B cell (primary cell): ENCODE data around the gene GASK1A. TPM values are rescaled to one million over a fixed set of nuclear protein-coding genes. Genes with fewer than 3 reads are reported as not detected.

Experiments used
- ATAC-seq: fragments of 200-7000 bp; cut with Tn5 transposase; one replicate; pipeline ENCODE4 v1.10.0; 2021; ENCODE audit warnings: low read depth, mild to moderate bottlenecking, moderate number of reproducible peaks, moderate library complexity
- CTCF ChIA-PET: fragments of 350-600 bp; sonication (Branson Sonifier 250); formaldehyde crosslinking; loops from one replicate; lab custom pipeline; 2021; ENCODE audit warnings: antibody characterized with exemption, inconsistent platforms; lab: Charles Lee
- POLR2A ChIA-PET: fragments of 350-600 bp; sonication (Branson Sonifier 250); formaldehyde crosslinking; loops from one replicate; lab custom pipeline; 2021; ENCODE audit warnings: antibody characterized with exemption; lab: Charles Lee
- DNase-seq: peaks from one replicate; pipeline ENCODE4 v3.0.0; 2013
- H2AFZ ChIP-seq: 2 replicates; pipeline ENCODE4 v1.6.1; 2012; ENCODE audit warnings: mild to moderate bottlenecking, low read depth, low read length; ENCODE audit not compliant: insufficient read depth, poor library complexity, severe bottlenecking
- H3K27ac ChIP-seq, 2 donors: 1 replicate in 1 of 2; 2 replicates in 1 of 2; pipeline ENCODE4 v1.5.1; 2012 to 2013; ENCODE audit warnings: low read length in 2 of 2, mild to moderate bottlenecking in 2 of 2, moderate library complexity in 1 of 2
- H3K27me3 ChIP-seq, 4 experiments: fragments of 200-600 bp in 1 of 4; sonication (generic) in 1 of 4; replicated peaks in 1 of 4; 1 replicate in 2 of 4; 2 replicates in 2 of 4; pipeline versions ENCODE4 v1.6.1 to v1.7.0; 2013 to 2016; ENCODE audit warnings: low read length in 3 of 4, mild to moderate bottlenecking in 2 of 4, mixed read lengths in 1 of 4, moderate library complexity in 1 of 4; ENCODE audit not compliant: insufficient read depth in 4 of 4, control insufficient read depth in 3 of 4; ENCODE audit errors: control extremely low read depth in 1 of 4
- H3K36me3 ChIP-seq, 2 experiments: replicated peaks in 1 of 2; 1 replicate in 1 of 2; 2 replicates in 1 of 2; pipeline versions ENCODE4 v1.6.1 to v1.7.1; 2013; ENCODE audit warnings: low read length in 1 of 2; ENCODE audit not compliant: insufficient read depth in 2 of 2, control insufficient read depth in 1 of 2; ENCODE audit errors: control extremely low read depth in 1 of 2, extremely low read depth in 1 of 2
- H3K4me1 ChIP-seq, 2 donors: fragments of 200-600 bp in 1 of 2; sonication (generic) in 1 of 2; 1 replicate in 1 of 2; 2 replicates in 1 of 2; pipeline versions ENCODE4 v1.5.1 to v1.6.1; 2013 to 2017; ENCODE audit warnings: low read length in 2 of 2; ENCODE audit not compliant: control insufficient read depth in 2 of 2, insufficient read depth in 2 of 2
- H3K4me2 ChIP-seq: replicated peaks from 2 replicates; pipeline ENCODE3; 2012; ENCODE audit warnings: mild to moderate bottlenecking, low read depth, low read length; ENCODE audit not compliant: poor library complexity, severe bottlenecking
- H3K4me3 ChIP-seq, 5 experiments: fragments of 200-600 bp in 1 of 5; sonication (generic) in 1 of 5; 1 replicate in 3 of 5; 2 replicates in 2 of 5; pipeline versions ENCODE4 v1.5.1 to v1.7.0; 2011 to 2016; ENCODE audit warnings: low read length in 4 of 5, mild to moderate bottlenecking in 4 of 5, low read depth in 2 of 5, control low read depth in 1 of 5, moderate library complexity in 1 of 5; ENCODE audit not compliant: insufficient read depth in 1 of 5; ENCODE audit errors: control extremely low read depth in 1 of 5, extremely low read depth in 1 of 5
- H3K79me2 ChIP-seq: fragments of 200-600 bp; sonication (generic); one replicate; pipeline ENCODE4 v1.6.0; 2016; ENCODE audit warnings: low read length; ENCODE audit not compliant: control insufficient read depth, insufficient read depth
- H3K9ac ChIP-seq: fragments of 200-600 bp; sonication (generic); 2 replicates; pipeline ENCODE4 v1.6.1; 2017; ENCODE audit warnings: mild to moderate bottlenecking, low read length, moderate library complexity
- H3K9me3 ChIP-seq, 3 donors: one replicate each; pipeline versions ENCODE4 v1.6.1 to v1.7.1; 2013; ENCODE audit warnings: low read length in 2 of 3; ENCODE audit not compliant: control insufficient read depth in 2 of 3, insufficient read depth in 1 of 3; ENCODE audit errors: control extremely low read depth in 1 of 3
- H4K20me1 ChIP-seq: 2 replicates; pipeline ENCODE4 v1.6.0; 2012; ENCODE audit warnings: mild to moderate bottlenecking, low read length; ENCODE audit not compliant: insufficient read depth, control insufficient read depth, poor library complexity, severe bottlenecking
- H3K27ac Mint-ChIP-seq: one replicate; pipeline ENCODE4 v1.8.0; 2021; ENCODE audit warnings: mixed read lengths
- H3K27me3 Mint-ChIP-seq: one replicate; pipeline ENCODE4 v1.8.0; 2021; ENCODE audit warnings: mixed read lengths
- H3K4me1 Mint-ChIP-seq: one replicate; pipeline ENCODE4 v1.8.0; 2021; ENCODE audit warnings: mixed read lengths
- H3K4me3 Mint-ChIP-seq: one replicate; pipeline ENCODE4 v1.8.0; 2021; ENCODE audit warnings: mixed read lengths
- H3K9me3 Mint-ChIP-seq: one replicate; pipeline ENCODE4 v1.8.0; 2022; ENCODE audit warnings: mixed read lengths; ENCODE audit not compliant: insufficient read depth
- EZH2 ChIP-seq: IDR thresholded peaks from 2 replicates; pipeline ENCODE4 v1.6.1; 2012; ENCODE audit warnings: borderline replicate concordance, low read depth, mild to moderate bottlenecking, moderate library complexity, low read length; ENCODE audit not compliant: insufficient read depth, poor library complexity, severe bottlenecking
- WGBS: methylation state at CpG from one replicate; pipeline ENCODE4 v1.1.5; 2013; ENCODE audit warnings: missing lambda C conversion rate; ENCODE audit not compliant: insufficient coverage; 5-methylcytosine and 5-hydroxymethylcytosine counted together
- intact Hi-C: fragments of 100-400 bp; cut with micrococcal nuclease; formaldehyde crosslinking; loops from one replicate; pipeline ENCODE4 v1.10.0; 2022
- polyA plus RNA-seq: library from polyadenylated mRNA; depleted of rRNA; stranded (reverse); fragments of >200 nt; gene quantifications from 2 replicates; pipeline ENCODE4 v1.2.3, GENCODE V29; 2012
- total RNA-seq, 2 donors: library from RNA; stranded (reverse); fragments of 120-200 nt in 1 of 2; gene quantifications; 1 replicate in 1 of 2; 2 replicates in 1 of 2; pipeline versions ENCODE4 v1.2.3 to v1.2.4, GENCODE V29; 2013 to 2022
- TF ChIP-seq, protein P1 (sequence below): fragments of 200-600 bp; IDR thresholded peaks from one replicate; pipeline ENCODE4 v1.8.0; 2022; ENCODE audit warnings: antibody characterized with exemption, mild to moderate bottlenecking

The GASK1A gene
- total and polyA plus RNA-seq, 2 donors (not counting 1 experiment from before 2014, with no cell fraction given), result not detected

DNA sequence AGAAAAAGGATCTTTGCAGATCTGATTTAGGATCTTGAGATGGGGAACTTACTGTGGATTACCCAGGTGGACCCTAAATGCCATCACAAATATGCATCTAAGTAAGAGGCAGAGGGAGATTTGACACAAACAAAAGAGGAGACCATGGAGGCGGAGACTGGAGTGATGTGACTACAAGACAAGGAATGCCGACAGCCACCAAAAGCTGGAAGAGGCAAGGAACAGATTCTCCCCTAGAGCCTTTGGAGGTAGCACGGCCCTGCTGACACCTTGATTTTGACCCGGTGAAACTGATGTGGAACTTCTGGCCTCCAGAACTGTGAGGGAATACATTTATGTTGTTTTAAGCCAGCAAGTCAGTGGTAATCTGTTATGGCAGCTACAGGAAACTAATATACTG lies 44.0 kb downstream of the GASK1A start:
- no peak for TF ChIP-seq EZH2
- TF ChIP-seq, protein P1, sequence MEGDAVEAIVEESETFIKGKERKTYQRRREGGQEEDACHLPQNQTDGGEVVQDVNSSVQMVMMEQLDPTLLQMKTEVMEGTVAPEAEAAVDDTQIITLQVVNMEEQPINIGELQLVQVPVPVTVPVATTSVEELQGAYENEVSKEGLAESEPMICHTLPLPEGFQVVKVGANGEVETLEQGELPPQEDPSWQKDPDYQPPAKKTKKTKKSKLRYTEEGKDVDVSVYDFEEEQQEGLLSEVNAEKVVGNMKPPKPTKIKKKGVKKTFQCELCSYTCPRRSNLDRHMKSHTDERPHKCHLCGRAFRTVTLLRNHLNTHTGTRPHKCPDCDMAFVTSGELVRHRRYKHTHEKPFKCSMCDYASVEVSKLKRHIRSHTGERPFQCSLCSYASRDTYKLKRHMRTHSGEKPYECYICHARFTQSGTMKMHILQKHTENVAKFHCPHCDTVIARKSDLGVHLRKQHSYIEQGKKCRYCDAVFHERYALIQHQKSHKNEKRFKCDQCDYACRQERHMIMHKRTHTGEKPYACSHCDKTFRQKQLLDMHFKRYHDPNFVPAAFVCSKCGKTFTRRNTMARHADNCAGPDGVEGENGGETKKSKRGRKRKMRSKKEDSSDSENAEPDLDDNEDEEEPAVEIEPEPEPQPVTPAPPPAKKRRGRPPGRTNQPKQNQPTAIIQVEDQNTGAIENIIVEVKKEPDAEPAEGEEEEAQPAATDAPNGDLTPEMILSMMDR, result no peak
- Mint-ChIP-seq H3K4me3 (no peak overlapping the region), H3K27ac (no peak overlapping the region), H3K4me1 (peaks cover 5% of the 10 kb centered on the region), H3K9me3 (no peaks in the 10 kb centered on the region), H3K27me3 (peaks cover 24% of the 10 kb centered on the region)
- Histone ChIP-seq H3K4me1 (peaks cover 0 to 6% of the 10 kb centered on the region in 2 donors), H3K9ac (no peak overlapping the region), H3K4me2 (no peak overlapping the region), H3K27me3 (peaks cover 0 to 4% (median 1%) of the 10 kb centered on the region in 4 experiments), H4K20me1 (no peaks in the 10 kb centered on the region), H3K27ac (no peak overlapping the region), H2AFZ (no peak overlapping the region), H3K4me3 (no peak overlapping the region), H3K79me2 (no peaks in the 10 kb centered on the region), H3K9me3 (no peaks in the 10 kb centered on the region), H3K36me3 (no peaks in the 10 kb centered on the region)
- WGBS, result 95% methylated on average over 4 of the region's 4 CpGs
- ATAC-seq, result no peak
- ChIA-PET CTCF (no interaction called here), POLR2A (no interaction called here)
- intact Hi-C loops, result no loop called here
- DNase-seq, result no peak

- Mint-ChIP-seq H3K9me3 (no peaks in the 10 kb centered on the region), H3K27me3 (peaks cover 24% of the 10 kb centered on the region), H3K4me1 (peaks cover 5% of the 10 kb centered on the region), H3K4me3 (no peak overlapping the region), H3K27ac (no peak overlapping the region)
- CTCF ChIA-PET, result no interaction called here
- H3K36me3 ChIP-seq, result no peaks in the 10 kb centered on the region
- H3K79me2 ChIP-seq, result no peaks in the 10 kb centered on the region
- peaks cover 0 to 4% (median 1%) of the 10 kb centered on the region in 4 experiments for H3K27me3 ChIP-seq
- peaks cover 0 to 6% of the 10 kb centered on the region in 2 donors for H3K4me1 ChIP-seq
- no peak overlapping the region for H3K27ac ChIP-seq
- WGBS, result no CpG with 5 or more reads among the region's 5 CpGs
- ATAC-seq (no peak), DNase-seq (no peak)
- TF ChIP-seq, protein P1, result no peak
- no peak for TF ChIP-seq EZH2
- POLR2A ChIA-PET, result no interaction called here
- H3K9me3 ChIP-seq, result no peaks in the 10 kb centered on the region
- H3K4me2 ChIP-seq, result no peak overlapping the region
- no peaks in the 10 kb centered on the region for H4K20me1 ChIP-seq
- no peak overlapping the region for H2AFZ ChIP-seq
- no peak overlapping the region for H3K9ac ChIP-seq
- intact Hi-C loops, result no loop called here
- no peak overlapping the region for H3K4me3 ChIP-seq
These were observed 44.6 kb downstream of the GASK1A start for GRCh38 chr3:43023746-43024145.
